GM23338 (cell line): ENCODE data around the gene RFNG. TPM values are rescaled to one million over a fixed set of nuclear protein-coding genes. Genes with fewer than 3 reads are reported as not detected.

Source experiments
- CTCF ChIP-seq, 2 experiments: fragments of 200-600 bp in 1 of 2; sonication (generic) in 1 of 2; conservative IDR thresholded peaks; 2 replicates each; pipeline versions ENCODE4 v1.5.1 to v1.6.1; 2016 to 2017; ENCODE audit warnings: antibody characterized with exemption in 2 of 2, low read depth in 2 of 2, mild to moderate bottlenecking in 2 of 2, moderate library complexity in 1 of 2
- ETS1 ChIP-seq: IDR thresholded peaks from 2 replicates; pipeline ENCODE4 v1.6.1; 2016; ENCODE audit warnings: antibody characterized with exemption
- JUNB ChIP-seq: IDR thresholded peaks from one replicate; pipeline ENCODE4 v1.6.1; 2016; ENCODE audit warnings: antibody characterized with exemption; ENCODE audit not compliant: unreplicated experiment
- POLR2AphosphoS5 ChIP-seq: IDR thresholded peaks from 2 replicates; pipeline ENCODE4 v1.6.1; 2016; ENCODE audit warnings: antibody characterized with exemption, low read depth
- STAT1 ChIP-seq: IDR thresholded peaks from one replicate; pipeline ENCODE4 v1.6.1; 2016; ENCODE audit warnings: antibody characterized with exemption; ENCODE audit not compliant: unreplicated experiment
- ZNF114 ChIP-seq: fragments of 250-450 bp; sonication (Bioruptor Pico); IDR thresholded peaks from 2 replicates; pipeline ENCODE4 v1.5.0; 2020; ENCODE audit warnings: mild to moderate bottlenecking, moderate library complexity
- ZNF462 ChIP-seq: fragments of 250-450 bp; sonication (Bioruptor Pico); IDR thresholded peaks from 2 replicates; pipeline ENCODE4 v1.5.0; 2020; ENCODE audit warnings: mild to moderate bottlenecking, moderate library complexity
- polyA plus RNA-seq: library from polyadenylated mRNA; unstranded; fragments of >200 nt; fragmentation: Nextera tagmentation; extraction: Ambion mirVana; gene quantifications from 2 replicates; pipeline ENCODE4 v1.2.1, GENCODE V29; 2016
- total RNA-seq: library from RNA; depleted of rRNA; stranded (reverse); fragments of >200 nt; shearing (Covaris generic); gene quantifications from 2 replicates; pipeline ENCODE4 v1.2.3, GENCODE V29; 2014

The RFNG gene
- total and polyA plus RNA-seq, 2 experiments from 2014 or later = 18.0 to 44.7 TPM

GRCh38 chr17:82088838-82089722 lies 37.5 kb upstream of the RFNG start (continued):
- no peak for TF ChIP-seq ZNF462 (CRISPR knock-in tag)
- no peak for TF ChIP-seq ZNF114 (CRISPR knock-in tag)
- TF ChIP-seq POLR2AphosphoS5 = no peak
- TF ChIP-seq CTCF (conservative IDR thresholded peaks at IDR 0.05; ENCODE audit: low read depth in 2 of 2) = no peak
- TF ChIP-seq ETS1 = no peak
- TF ChIP-seq STAT1 = no peak
- TF ChIP-seq JUNB = no peak
